Uterus (tissue), 2 donors: ENCODE results near the gene SETBP1.

Experiments used
- CTCF ChIP-seq, 4 experiments: fragments of 200-600 bp in 2 of 4; fragments of 450-650 bp in 2 of 4; sonication (generic) in 2 of 4; IDR thresholded peaks; one replicate each; pipeline ENCODE4 v1.5.1; 2016 to 2019; ENCODE audit warnings: antibody characterized with exemption in 4 of 4, mild to moderate bottlenecking in 2 of 4, moderate library complexity in 1 of 4
- POLR2A ChIP-seq, 2 donors: fragments of 450-650 bp; IDR thresholded peaks; one replicate each; pipeline ENCODE4 v1.6.1; 2016; ENCODE audit warnings: antibody characterized with exemption in 2 of 2, mild to moderate bottlenecking in 1 of 2, moderate library complexity in 1 of 2

- TF ChIP-seq CTCF (IDR thresholded peaks at IDR 0.05) (no peak), POLR2A (IDR thresholded peaks at IDR 0.05) (no peak)
Observed at GRCh38 chr18:44691148-44691925, 10.6 kb downstream of the SETBP1 start.
